DMS 273 treated with DMSO at 0.1 percent for 48 hours (cell line): ENCODE measurements around the gene MPPED2.

Experiments
- DNase-seq: peaks from one replicate; lab custom pipeline; 2025; lab: John Stamatoyannopoulos, UW

Gene MPPED2

GRCh38 chr11:30487200-30487898, 98.8 kb downstream of the MPPED2 start:
- no peak for DNase-seq

- DNase-seq = no peak
Measured at GRCh38 chr11:30485756-30486155, 100.4 kb downstream of the MPPED2 start.

GRCh38 chr11:30485222-30485621, 100.9 kb downstream of the MPPED2 start:
- no peak for DNase-seq

GRCh38 chr11:30483056-30483455, 103.1 kb downstream of the MPPED2 start:
- DNase-seq = no peak

DNA sequence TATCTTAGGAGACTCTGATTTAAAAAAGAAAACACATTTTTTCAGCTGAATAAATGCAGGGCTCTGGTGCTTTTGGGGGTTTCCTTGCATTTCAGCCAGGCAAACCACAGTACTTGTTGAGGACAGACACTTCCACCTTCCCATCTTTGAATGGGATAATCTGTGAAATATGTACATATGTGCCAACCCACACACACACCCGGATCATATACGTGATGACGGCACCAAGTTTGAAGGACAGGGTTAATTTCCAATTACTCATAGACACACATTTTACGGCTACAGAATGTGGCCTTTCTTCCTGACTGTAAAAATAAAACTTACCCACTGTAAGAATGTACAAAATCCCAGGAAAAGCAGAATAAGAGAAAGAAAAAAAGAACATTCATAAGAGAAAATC, 104.4 kb downstream of the MPPED2 start:
- DNase-seq = no peak

DNA sequence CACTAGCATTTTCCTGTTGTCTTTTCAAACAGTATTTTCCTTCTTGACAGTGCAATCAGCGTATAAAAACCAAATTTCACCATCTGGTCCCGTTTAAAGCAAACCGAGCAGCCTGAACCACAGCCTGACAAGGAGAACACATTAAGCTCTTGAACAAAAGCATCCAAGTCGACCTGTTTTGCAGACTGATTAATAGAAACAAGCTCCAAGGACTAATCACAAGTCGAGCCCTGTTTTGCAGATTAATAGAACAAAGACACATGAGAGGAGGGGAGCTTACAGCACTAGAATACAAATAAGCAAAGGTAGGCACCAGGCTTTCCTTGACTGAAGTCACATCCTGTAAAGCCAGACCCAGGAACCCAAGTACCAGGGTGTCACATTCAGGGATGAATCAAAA, 104.8 kb downstream of the MPPED2 start:
- DNase-seq = no peak

- DNase-seq = no peak
Measured at GRCh38 chr11:30479899-30480298, 106.3 kb downstream of the MPPED2 start.

- no peak for DNase-seq
Measured at GRCh38 chr11:30478923-30479322, 107.2 kb downstream of the MPPED2 start.

DNA sequence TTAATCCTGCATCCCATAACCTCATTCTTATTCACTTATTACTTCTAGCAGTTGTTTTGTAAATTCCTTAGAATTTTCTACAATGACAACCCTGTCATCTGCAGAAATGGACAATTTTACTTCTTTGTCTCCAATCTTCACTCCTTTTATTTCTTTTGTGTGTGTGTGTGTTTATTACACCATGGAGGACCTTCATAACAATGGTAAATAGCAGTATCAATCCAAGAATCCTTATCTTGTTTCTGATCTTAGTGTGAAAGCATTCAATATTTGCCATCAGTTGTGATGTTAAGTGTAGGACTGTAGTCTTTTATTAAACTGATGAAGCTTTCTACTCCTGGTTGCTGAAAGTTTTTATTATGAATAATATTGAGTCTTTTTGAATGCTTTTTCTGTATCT, 109.1 kb downstream of the MPPED2 start:
- DNase-seq = no peak

- DNase-seq = no peak
Measured at GRCh38 chr11:30474151-30474954, 111.8 kb downstream of the MPPED2 start.

DNA sequence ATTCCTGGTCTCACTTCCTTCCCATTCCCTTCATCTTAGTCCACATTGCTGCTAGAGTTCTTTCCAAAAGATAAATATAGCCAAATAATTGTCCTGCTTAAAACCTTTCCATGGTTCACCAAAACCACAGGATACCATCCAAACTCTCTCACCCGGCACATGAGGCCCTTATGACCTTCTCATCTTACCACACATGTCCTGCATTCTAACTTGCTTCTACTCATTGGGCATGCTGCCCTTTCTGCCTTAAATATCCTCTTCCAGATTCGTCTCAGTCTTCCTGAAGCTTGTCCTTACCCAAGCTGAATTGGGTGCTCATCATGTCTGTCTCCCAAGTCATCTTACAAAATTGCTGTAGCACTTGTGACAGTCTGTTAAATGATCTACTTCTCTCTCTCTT, 114.9 kb downstream of the MPPED2 start:
- DNase-seq = no peak

GRCh38 chr11:30468881-30469280, 117.3 kb downstream of the MPPED2 start:
- no peak for DNase-seq

GRCh38 chr11:30467176-30467575, 119.0 kb downstream of the MPPED2 start:
- DNase-seq = no peak

DNA sequence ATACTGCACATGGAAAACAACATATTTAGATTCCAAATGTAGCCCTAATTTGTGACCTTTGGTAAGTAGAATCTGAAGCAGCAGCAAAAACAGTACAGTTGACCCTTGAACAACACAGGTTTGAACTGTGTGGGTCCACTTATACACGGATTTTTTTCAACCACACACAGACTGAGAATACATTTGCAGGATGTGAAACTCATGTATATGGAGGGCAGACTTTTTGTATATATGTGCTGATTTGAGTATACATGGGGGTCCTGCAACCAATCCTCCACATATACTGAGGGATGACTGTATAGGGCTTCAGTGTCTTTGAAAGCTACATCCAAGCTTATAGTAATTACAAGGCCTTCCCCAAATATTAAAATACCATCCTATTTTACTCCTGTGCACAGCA, 120.5 kb downstream of the MPPED2 start:
- DNase-seq = no peak

DNA sequence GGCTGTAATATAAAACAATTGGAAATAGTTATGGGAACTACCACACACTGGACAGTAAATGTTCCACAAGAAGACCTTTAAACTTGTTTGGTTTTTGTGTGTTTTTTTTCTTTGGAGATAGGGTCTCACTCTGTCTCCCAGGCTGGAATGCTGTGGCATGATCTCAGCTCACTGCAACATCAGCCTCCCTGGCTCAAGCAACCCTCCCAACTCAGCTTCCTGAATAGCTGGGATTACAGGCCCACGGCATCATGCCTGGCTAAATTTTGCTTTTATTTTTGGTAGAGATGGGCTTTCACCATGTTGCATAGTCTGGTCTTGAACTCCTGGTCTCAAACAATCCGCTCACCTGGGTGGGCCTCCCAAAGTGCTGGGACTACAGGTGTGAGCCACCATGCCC, 121.0 kb downstream of the MPPED2 start:
- no peak for DNase-seq

- no peak for DNase-seq
Measured at GRCh38 chr11:30463266-30463665, 122.9 kb downstream of the MPPED2 start.

DNA sequence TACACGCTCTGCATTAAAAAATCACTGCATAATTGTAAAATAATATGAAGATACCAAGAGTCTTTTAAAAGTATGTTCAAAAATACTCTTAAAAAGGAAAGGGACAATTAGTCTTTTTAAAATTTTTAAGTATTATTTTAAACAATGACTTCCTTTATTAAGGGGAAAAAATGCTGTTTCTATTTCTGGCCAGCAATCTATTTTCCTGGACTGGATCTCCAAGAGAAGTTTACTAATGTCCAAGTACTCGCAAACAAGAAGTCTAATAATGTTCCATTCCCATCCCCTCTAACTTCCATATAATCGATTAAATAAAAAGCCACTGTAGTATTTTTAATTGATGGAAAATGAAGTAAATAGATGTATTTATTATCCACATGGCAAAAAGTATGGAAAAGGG, 123.7 kb downstream of the MPPED2 start:
- no peak for DNase-seq

GRCh38 chr11:30459821-30460220, 126.3 kb downstream of the MPPED2 start:
- no peak for DNase-seq

DNA sequence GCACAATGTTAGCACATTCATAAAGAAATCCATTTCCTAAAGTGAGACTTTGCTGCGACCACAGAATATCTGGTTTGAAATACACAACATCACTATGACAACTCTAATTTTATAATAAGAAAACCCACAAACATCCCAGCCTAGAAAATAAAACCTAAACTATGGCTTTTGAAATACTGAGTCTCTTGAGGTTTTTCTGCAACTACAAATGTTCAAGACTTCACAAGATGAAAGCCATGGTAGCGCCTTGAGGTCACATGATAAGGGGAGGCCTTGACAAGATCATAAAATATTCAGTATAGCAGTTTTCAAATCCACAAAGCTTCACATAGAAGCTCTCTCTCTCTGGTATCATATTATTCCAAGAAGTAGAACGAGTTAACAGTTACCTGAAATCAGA, 126.8 kb downstream of the MPPED2 start:
- DNase-seq = no peak

DNA sequence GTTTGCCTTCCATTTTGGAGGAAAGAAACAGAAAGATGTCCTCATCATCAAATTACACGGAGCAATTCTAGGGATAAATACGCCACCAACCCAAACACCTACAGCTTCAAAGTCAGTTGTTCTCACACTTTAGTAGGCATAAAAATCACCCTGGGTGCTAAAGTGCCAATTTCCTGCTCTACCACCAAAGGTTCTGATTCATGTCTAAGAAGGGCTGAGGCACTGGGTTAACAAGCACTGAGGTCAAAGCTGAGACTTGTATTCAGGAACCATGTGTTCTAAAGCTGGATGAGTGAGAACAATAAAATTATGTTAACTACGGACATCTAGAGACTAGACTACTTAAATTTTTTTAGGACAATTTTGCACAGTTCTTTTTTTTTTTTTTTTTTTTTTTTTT, 127.6 kb downstream of the MPPED2 start:
- DNase-seq = no peak

- DNase-seq = no peak
Measured at GRCh38 chr11:30457087-30457486, 129.1 kb downstream of the MPPED2 start.

DNA sequence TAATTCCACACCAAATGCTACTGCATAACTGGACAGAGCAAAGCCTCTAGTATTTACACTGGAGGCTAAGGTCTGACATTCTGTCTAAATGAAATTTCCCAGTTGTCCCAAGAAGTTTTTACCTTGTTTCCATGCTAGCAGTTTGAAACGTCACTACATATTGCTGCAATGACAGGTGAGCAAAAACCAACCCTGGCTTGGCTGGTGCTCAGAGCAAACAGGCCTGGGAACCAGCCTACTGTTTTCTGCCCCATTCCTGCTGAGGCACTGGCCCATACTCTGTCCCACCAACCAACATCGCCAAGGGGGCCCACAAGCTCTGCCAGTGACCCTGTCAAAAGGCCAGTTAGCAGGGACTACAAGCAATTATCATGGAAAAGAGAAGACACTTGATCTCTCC, 131.1 kb downstream of the MPPED2 start:
- no peak for DNase-seq

- no peak for DNase-seq
Measured at GRCh38 chr11:30454541-30454940, 131.6 kb downstream of the MPPED2 start.

- DNase-seq = no peak
Measured at GRCh38 chr11:30454111-30454510, 132.0 kb downstream of the MPPED2 start.
